Right lung (tissue), 5 donors: ENCODE results near the gene RECQL5. TPM values are rescaled to one million over a fixed set of nuclear protein-coding genes. Genes with fewer than 3 reads are reported as not detected.

Experiments
- DNase-seq, 2 donors: peaks; one replicate each; pipeline ENCODE4 v3.0.0-alpha.2; 2013
- polyA plus RNA-seq, 5 donors: library from polyadenylated mRNA; unstranded; fragments of 120-200 nt; gene quantifications; one replicate each; pipeline versions ENCODE4 v1.2.1 to v1.2.3, GENCODE V29; 2013; ENCODE audit warnings: inconsistent platforms in 1 of 5, low replicate concordance in 1 of 5; ENCODE audit not compliant: insufficient read length in 5 of 5, insufficient read depth in 1 of 5

The RECQL5 gene
- polyA plus RNA-seq, 5 donors: 26.0 to 36.5 (median 33.4) TPM

DNA sequence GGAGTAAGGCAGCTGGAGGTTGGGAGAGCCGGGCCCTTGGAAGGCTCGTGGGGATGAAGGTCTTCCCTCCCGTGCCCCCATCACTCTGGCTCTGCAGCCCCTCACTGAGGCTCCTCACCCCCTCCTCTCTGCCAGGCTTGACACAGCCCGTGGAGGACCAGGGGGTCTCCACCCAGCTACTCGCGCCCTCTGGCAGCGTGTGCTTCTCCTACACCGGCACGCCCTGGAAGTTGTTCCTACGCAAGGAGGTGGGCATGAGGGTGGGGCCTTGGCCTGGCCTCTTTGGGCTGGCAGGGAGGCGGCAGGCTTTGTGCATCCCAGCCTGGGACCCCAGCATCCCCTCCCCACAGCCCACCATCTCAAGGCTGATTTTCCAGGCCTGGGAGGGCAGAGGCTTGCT lies 49.3 kb downstream of the RECQL5 start:
- DNase-seq: no peak

DNA sequence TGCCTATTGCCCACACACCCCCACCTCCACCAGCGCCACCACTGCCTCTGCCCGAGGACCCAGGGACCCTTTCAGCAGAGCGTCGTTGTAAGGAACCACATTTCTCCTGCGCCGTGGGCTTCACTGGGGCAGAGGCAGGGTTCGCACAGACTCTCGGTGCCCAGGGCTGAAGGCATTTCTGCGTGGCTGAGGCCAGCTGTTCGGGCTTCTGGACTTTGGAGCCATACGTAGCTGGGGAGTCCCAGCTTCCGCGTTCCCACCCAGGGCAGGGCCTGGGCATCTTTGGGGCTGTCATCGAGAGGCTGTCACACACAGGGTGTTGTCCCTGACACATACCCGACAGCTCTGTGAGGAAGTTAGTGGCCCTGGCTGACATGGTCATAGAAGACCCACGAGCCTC lies 49.7 kb downstream of the RECQL5 start:
- DNase-seq: no peak

DNA sequence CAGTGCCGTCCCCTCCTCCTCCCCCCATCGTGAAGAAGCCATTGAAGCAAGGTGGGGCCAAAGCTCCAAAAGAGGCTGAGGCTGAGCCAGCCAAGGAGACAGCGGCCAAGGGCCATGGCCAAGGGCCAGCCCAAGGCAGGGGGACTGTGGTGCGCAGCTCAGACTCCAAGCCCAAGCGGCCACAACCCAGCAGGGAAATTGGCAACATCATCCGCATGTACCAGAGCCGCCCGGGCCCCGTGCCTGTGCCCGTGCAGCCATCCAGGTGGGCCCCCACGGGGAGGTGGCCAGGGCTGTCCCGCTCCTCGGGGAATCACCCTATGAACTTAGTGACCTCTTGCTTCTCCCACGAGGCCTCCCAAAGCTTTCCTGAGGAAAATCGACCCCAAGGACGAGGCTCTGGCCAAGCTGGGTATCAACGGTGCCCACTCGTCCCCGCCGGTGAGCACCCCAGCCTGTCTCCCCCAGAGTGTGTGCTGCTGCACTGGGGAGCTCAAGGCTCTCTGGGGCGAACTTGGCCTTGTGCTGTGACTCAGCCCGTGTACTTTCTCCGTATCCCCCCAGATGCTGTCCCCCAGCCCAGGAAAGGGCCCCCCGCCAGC lies 50.3 kb downstream of the RECQL5 start:
- DNase-seq: no peak

DNA sequence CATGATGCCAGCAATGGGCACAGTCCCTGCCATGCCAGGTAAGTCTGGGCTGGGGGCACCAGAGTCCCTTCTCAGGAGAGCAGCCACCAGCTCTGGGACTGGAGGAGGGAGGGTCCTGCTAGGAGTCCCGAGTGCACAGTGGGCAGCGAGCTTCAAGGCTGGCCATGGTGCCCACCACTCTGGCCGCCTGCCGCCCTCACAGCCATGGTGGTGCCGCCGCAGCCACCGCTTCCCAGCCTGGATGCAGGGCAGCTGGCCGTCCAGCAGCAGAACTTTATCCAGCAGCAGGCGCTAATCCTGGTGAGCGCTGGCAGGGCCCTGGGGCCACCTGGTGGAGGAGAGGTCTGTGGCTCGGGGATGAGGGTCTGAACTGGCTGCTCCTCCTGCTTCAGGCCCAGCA lies 51.7 kb downstream of the RECQL5 start:
- no peak for DNase-seq

DNA sequence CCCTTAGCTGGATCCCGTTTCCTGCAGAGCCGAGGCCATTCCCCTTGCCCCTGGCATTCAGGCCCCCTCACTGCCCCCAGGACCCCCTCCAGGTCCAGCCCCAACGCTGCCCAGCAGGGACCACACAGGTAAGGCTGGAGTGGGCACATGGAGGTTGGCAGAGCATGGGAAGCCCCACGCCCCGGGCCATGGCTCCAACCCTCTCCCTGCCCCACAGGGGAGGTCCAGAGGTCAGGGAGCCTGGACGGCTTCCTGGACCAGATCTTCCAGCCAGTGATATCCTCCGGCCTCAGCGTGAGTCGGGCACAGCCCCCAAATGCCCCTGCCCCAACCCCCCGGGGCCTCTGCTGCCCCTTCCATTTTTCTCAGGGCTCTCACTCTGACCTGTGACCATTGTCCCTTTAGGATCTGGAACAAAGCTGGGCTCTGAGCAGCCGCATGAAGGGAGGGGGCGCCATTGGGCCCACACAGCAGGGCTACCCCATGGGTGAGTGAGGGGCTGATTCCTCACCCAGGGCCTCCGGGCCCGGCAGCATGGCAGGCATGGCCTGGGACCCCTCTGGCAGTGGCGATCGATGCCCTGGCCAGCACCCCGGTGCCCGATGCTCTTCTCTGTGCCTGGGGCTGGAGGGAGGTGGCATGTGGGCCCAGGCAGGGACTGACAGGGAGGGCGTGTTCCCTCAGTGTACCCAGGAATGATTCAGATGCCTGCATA lies 52.2 kb downstream of the RECQL5 start:
- no peak for DNase-seq

DNA sequence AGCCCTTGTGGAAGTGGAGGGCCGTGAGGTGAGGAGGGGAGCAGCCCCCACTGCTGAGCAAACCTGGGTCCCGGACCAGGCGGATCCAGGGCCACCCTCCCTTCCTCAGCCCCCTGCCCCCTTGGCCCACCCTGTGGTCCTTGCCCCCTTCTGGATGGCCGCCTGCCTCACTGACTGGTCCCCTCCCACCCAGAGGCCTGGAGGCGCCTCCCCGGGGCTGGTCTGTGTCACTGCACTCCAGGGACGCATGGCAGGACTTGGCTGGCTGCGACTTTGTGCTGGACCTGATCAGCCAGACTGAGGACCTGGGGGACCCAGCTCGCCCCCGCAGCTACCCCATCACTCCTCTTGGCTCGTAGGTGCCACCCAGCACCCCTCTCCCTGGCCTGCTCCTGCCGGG lies 52.9 kb downstream of the RECQL5 start:
- DNase-seq: no peak

DNA sequence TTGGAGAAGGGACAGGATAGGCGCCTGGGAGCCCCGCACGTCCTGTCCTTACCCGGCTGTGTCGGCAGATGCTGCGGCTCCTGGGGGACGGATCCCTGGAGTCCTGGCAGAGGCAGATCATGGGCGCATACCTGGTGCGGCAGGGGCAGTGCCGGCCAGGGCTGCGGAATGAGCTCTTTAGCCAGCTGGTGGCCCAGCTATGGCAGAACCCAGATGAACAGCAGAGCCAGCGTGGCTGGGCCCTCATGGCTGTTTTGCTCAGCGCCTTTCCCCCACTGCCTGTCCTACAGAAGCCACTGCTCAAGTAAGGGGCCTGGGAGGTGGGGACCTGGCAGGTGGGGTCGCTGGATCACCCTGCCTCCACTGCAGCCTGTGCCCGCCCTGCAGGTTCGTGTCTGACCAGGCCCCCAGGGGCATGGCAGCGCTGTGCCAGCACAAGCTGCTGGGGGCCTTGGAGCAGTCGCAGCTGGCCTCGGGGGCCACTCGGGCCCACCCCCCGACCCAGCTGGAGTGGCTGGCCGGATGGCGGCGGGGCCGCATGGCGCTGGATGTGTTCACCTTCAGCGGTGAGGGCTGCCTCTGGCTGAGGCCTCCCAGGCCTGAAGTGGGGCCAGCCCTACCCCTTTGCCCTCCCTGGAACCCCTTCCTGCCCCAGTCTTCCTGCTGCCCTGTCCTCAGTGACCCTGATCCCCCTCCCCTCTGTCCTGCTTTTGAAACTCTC lies 53.9 kb downstream of the RECQL5 start:
- no peak for DNase-seq

DNA sequence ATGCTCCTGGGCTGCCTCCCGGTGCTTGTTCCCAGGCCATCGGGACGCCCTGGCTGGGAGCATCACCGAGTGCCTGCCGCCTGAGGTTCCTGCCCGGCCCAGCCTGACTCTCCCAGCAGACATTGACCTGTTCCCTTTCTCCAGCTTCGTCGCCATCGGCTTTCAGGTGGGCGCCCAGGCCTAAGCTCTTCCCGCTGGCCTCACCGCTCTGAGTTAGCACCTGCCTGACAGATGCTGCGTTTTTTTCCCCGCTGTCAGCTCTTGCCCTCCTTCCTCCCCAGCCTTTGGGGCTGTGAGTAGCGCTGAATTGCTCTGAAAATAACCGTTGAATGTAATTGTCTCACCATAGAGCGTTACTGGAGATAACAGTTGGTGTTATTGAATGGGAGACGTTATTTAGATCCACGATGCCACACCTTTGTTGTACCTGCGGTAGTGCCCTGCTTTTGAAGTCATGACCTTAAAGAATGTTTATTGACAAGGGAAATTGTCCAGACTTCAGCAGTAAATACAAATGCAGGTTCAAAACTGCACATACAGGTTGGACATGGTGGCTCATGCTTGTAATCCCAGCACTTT lies 55.0 kb downstream of the RECQL5 start:
- no peak for DNase-seq

DNA sequence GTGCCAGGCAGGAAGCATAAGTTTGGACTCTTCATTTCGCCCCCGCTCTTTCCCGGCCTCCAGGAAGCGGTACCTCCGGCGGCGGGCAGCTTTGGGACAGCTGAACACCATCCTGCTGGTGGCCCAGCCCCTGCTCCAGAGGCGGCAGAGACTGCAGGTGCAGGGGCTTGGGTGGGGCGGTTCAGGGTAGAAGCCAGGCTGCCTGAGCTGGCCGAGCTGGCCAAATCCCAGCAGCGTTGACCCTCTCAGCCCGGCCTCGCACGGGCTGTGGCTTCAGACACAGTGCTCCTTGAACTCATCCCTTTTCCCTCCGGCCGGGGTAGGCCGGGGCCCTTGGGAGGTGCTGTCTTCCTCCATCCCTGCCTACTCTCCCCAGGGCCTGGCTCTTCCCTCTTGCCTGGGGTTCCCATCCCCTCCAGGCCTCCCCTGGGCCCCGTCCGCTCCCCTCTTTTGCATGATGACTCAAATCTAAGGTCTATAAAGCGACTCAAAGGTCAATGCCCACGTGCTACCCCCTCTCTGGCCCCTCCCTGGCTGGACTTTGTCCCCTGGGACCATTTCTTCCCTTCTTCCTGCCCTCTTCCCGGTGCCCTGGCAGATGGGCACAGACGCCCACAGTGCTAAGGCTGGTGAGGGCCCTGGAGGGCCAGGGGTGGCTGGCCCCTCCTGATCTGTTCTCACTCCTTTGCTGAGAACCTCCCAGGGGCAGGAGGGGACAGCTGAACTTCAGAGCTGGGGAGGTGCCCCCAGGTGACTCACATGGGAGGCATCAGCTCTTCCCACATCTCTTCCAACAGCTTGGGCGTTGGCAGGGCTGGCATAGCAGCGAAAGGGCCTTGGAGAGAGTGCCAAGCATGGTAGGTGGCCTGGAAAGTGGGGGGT lies 56.6 kb downstream of the RECQL5 start:
- no peak for DNase-seq

DNA sequence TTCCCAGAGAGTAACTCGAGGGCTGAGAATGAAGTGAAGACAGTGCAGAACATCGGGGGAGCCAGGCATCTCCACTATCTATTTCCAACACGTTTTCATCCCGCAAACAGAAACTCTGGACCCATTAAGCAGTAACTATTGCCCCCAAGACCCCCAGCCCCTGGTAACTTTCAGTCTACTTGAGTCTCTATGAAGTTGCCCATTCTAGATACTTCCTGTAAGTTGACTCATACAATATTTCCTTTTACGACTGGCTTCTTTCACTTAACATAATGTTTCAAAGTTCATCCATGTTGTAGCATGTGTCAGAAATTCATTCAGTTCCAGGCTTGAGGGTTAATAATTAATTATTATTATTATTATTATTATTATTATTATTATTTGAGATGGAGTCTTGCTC lies 59.9 kb downstream of the RECQL5 start:
- DNase-seq: no peak

DNA sequence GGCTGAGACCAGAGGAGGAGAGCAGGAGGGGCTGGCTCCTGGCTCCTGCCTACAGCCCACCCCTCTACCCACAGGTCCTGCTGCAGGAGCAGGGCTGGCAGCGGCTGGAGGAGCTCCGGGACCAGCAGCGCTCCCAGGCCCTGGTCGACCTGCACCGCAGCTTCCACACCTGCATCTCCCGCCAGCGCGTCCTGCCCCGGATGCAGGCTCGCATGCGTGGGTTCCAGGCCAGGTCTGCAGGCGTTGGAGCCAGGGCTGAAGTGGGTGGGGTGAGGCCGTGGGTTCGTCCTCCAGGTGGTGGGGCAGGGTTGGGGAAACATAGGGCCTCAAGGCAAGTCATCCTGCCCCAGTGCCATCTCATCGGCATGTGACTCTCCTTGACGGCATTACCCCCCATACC lies 61.2 kb downstream of the RECQL5 start:
- no peak for DNase-seq

DNA sequence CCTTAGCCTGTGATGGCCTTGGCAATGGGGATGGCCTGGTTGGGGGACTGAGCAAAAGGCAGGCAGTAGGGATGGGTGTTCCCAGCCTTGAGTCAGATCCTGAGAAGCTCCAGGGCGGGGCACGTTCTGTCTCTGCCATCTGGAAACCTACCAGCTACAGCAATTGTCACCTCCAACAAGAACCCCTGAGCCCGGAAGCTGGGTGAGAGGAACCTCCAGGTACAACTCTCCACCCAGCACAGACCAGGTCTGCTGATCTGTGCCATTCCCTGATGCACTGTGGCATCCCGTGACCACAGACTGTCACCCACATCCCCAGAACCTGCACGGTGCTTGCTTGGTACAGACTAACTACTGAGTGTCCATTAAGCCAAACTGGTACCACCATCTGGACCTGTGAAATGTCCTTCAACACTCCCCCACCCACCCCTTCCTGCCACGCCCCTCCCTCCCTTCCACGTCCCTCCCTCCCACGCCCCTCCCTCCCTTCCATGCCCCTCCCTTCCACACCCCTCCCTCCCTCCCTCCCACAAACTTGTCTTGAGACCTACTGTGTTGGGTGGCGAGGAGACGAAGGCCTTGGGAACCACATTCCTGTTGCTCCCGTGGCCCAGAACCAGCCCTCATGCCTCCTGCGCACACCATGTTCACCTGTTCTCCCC lies 62.8 kb downstream of the RECQL5 start:
- DNase-seq: no peak

DNA sequence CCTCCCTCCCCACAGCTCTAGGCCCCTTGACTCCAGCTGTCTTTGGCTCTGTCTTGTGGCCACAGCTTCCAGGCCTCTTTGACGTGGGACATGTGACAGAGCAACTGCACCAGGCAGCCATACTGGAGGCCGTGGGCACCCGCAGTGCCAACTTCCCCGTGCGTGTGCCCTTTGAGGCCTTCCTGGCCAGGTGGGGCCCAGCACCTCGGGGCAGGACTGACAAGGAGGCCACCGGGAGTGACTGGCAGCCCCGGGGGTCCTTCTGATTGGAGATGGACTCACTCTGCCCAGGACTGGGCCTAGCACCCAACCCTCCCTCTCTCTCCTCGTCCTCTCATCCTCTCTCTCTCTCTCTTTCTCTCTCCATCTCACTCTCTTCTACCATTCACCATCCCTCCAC lies 63.8 kb downstream of the RECQL5 start:
- no peak for DNase-seq

DNA sequence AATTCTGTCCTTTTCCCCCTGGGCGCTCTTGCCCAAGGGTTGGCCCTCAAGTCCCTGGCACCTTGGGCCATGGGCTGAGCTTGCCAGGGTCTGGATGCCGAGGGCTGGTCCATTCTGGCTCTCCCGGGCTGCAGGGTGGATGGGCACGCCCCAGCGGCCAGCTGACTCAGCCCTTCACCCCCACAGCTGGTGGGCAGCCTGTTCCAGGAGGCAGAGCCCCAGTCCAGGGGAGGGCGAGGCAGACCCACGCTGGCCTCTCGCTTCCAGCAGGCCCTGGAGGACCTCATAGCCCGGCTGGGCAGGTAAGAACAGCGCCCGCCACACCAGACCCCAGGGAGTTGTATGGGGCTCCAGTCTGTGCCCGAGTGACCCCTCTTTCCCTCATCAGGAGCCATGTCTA lies 64.3 kb downstream of the RECQL5 start:
- no peak for DNase-seq

DNA sequence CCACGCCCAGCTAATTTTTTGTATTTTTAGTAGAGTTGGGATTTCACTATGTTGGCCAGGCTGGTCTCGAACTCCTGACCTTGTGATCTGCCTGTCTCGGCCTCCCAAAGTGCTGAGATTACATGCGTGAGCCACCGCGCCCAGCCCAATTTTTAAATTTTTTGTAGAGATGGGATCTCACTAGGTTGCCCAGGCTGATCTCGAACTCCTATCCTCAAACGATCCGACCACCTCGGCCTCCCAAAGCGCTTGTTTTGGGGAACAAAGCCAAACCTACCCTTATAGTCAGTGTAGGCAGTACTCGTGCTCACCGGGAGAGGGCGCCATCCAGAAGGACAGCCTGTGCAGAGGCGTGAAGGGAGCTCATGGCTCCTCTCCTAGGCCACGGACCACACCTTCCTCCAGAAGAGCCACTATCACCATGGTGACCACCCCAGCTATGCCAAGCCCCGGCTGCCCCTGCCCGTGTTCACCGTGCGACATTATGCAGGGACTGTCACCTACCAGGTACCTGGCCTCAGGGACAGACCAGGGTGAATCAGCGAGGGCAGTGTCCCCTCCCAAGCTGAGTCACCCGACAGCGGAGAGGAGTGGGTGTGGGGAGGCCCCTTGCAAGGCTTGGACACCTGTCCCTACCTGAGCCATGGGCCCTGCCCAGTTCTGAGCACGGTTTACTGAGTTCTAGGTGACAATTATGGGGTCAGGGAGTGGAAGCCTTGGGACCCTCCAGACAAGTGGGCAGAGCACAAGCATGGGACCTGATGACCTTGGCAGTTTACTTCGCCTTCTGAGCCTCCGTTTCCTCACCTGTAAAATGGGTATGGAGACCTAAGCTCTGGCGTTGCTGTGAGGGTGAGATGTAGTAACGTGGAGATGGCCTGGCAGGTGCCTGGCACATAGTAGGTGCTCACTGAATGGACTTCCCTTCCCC lies 65.6 kb downstream of the RECQL5 start:
- DNase-seq: no peak

DNA sequence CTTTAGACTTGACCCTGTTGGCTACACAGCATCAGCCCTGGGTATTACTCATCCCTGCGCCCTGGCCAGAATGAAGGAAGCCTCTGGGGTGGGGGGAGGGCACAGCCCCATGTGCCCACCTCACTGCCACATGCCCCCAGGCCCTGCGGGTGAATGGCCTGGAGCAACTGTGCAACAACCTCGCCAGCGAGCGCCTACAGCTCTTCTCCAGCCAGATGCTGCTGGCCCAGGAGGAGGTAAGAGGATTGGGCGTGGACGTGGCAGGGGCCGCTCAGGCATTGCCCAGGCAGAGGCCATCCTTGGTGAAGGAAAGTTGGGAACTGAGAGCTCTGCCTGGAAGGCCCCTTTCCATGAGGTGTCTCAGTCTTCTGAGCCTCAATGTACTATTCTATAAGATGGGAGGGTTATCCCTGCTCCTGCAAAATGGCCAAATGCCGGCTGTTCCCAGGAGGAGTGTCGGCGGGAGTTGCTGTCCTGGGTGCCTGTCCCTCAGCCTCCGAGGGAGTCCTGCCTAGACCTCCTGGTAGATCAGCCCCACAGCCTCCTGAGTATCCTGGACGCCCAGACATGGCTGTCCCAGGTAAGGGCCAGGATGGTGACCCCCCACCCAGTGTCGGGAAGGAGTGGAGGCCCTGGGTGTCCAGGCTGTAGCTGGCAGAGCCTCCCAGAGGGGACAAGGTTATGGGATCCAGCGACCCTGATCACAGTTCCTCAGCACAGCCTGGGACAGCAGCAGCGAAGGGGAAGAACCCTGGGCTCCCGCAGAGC lies 70.5 kb downstream of the RECQL5 start:
- no peak for DNase-seq

DNA sequence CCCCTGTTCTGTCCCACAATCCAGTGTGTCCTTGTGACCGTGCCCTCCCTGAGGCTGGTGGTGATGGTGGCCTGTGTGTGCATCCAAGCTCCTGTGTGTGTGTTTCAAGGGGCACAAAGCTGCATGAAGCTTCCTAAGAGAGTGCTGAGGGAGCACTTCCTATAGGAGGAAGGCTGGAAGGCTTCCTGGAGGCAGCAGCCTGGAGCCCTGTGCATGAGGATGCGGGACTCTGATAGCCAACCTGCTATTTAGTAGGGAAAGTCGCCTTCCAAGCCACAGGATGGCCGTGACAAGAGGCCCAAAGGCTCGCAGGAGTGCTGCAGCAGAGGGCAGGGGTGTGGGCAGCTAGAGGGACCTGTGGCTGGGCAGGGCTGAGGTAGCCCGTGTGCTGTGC lies 71.0 kb downstream of the RECQL5 start:
- DNase-seq: no peak

DNA sequence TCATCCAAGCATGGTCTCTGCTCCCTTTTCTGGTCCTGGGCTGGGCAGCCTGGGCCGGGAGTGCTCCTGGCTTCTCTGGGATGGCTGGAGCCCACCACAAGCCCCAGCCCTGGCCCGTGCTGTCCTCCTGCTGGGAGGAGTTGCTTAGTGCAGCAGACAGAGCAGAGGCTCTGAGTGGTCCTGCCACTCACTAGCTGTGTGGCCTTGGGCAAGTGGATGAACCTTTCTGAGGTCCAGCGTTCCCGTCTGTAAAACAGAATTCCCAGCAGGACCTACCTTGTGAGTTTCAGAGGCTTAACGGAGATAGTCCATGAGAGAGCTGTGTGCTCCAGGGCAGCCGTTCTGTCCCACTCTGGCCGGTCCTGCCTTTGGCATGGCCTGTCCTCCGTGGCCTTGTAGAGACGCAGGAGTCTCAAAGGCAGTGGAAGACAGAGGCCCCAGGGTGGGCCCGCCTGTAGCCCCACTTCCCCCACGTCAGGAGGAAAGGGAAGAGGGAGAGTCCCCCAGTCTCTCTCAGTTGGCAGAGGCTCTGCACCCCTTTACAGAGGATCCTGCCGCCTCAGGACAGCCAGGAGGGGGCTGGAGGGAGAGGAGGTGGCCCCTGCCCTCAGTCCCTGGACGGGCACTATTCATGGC lies 71.6 kb downstream of the RECQL5 start:
- DNase-seq: no peak
